ENCODE data around the gene PRKG1. TPM values are rescaled to one million over a fixed set of nuclear protein-coding genes. Genes with fewer than 3 reads are reported as not detected.

The PRKG1 gene
- total and polyA plus RNA-seq, 2 of the 8 experiments (the other 6 are each of a cell fraction or from before 2014, with no cell fraction given) = 4.2 to 15.2 TPM

GRCh38 chr10:51386248-51386885, 312.1 kb downstream of the PRKG1 start:
- no peak overlapping the region for H3K27ac ChIP-seq (ENCODE audit: low read depth, low read length)
- no peak overlapping the region for H2BK15ac ChIP-seq (ENCODE audit: low read length)
- CTCF ChIA-PET (ENCODE audit: partially characterized antibody) = no interaction called here
- H3K79me1 ChIP-seq (ENCODE audit: low read depth, low read length) = no peaks in the 10 kb centered on the region
- H2BK12ac ChIP-seq (ENCODE audit: low read depth, low read length) = no peak overlapping the region
- H4K8ac ChIP-seq (ENCODE audit: extremely low read depth, insufficient read depth, low read length) = no peak overlapping the region
- H3K56ac ChIP-seq (replicated peaks; ENCODE audit: insufficient read length, low read depth, low read length) = no peak overlapping the region
- H3K79me2 ChIP-seq (ENCODE audit: control insufficient read depth in 1 of 2, insufficient read depth in 2 of 2, low read length in 2 of 2) = no peaks in the 10 kb centered on the region
- H3K23ac ChIP-seq (ENCODE audit: insufficient read length) = no peak overlapping the region
- DNase-seq (ENCODE audit: low read depth in 1 of 2, low spot score in 2 of 2) (no peak), FAIRE-seq (no peak)
- H3K9me3 ChIP-seq (ENCODE audit: insufficient read depth in 2 of 2, low read depth in 1 of 2, low read length in 1 of 2) = no peaks in the 10 kb centered on the region
- TF ChIP-seq MAFK (IDR thresholded peaks at IDR 0.05; ENCODE audit: low read depth, low read length) = no peak
- TF ChIP-seq TEAD4 (IDR thresholded peaks at IDR 0.05; ENCODE audit: low read depth, low read length) = no peak
- no peak for TF ChIP-seq KDM5A (IDR thresholded peaks at IDR 0.05; ENCODE audit: low read length)
- no peak for TF ChIP-seq CHD2 (IDR thresholded peaks at IDR 0.05; ENCODE audit: low read length)
- H3K14ac ChIP-seq (ENCODE audit: insufficient read length) = no peak overlapping the region
- no peaks in the 10 kb centered on the region for H3K4me1 ChIP-seq (replicated peaks in 1 of 4; ENCODE audit: control insufficient read depth in 3 of 4, insufficient read depth in 4 of 4, low read length in 3 of 4)
- no peak overlapping the region for H2AK5ac ChIP-seq (ENCODE audit: low read depth, low read length)
- H2BK5ac ChIP-seq (ENCODE audit: low read depth, low read length) = no peak overlapping the region
- H4K5ac ChIP-seq (ENCODE audit: insufficient read length, low read depth, low read length) = no peak overlapping the region
- H3K36me3 ChIP-seq (ENCODE audit: control insufficient read depth in 2 of 4, insufficient read depth in 4 of 4, low read length in 3 of 4) = no peaks in the 10 kb centered on the region
- no peaks in the 10 kb centered on the region for H3K27me3 ChIP-seq (replicated peaks in 1 of 4; ENCODE audit: control insufficient read depth in 3 of 4, extremely low read depth in 1 of 4, insufficient read depth in 3 of 4, low read length in 3 of 4)
- no peaks in the 10 kb centered on the region for H3K23me2 ChIP-seq (ENCODE audit: low read depth, low read length)
- no peak overlapping the region for H4K91ac ChIP-seq (replicated peaks; ENCODE audit: insufficient read length, low read length)
- no peak overlapping the region for H2BK20ac ChIP-seq (ENCODE audit: low read length)
- POLR2A ChIA-PET (ENCODE audit: partially characterized antibody) = no interaction called here
- no peak overlapping the region for H3K18ac ChIP-seq (ENCODE audit: extremely low read depth, low read length)
- H3K4me3 ChIP-seq (ENCODE audit: extremely low read depth in 1 of 4, insufficient read depth in 2 of 4, low read depth in 3 of 4, low read length in 4 of 4) = no peak overlapping the region
- 89% methylated on average over 3 of the region's 3 CpGs; no CpG with 5 or more reads in 1 of the 2 experiments for WGBS, 2 experiments (ENCODE audit: extremely low coverage in 1 of 2, insufficient coverage in 1 of 2, insufficient read length in 1 of 2, insufficient replicate concordance in 2 of 2, low coverage in 1 of 2, low lambda C conversion rate in 2 of 2, missing lambda C conversion rate in 1 of 2)
- H3K4ac ChIP-seq (replicated peaks; ENCODE audit: insufficient read length, low read depth, low read length) = no peak overlapping the region
- H2AFZ ChIP-seq (ENCODE audit: low read length) = no peak overlapping the region
- H3K4me2 ChIP-seq (ENCODE audit: insufficient read depth in 1 of 2, low read depth in 2 of 2, low read length in 2 of 2) = no peak overlapping the region
- H3K9ac ChIP-seq (replicated peaks in 1 of 4; ENCODE audit: extremely low read depth in 1 of 4, low read depth in 3 of 4, low read length in 3 of 4) = no peak overlapping the region
- no peaks in the 10 kb centered on the region for H4K20me1 ChIP-seq (replicated peaks in 1 of 2; ENCODE audit: control insufficient read depth in 1 of 2, insufficient read depth in 2 of 2, low read length in 2 of 2)
- no peak overlapping the region for H2BK120ac ChIP-seq (replicated peaks; ENCODE audit: low read depth, low read length)

Data from H1 (cell line).